ENCODE results near the gene PAN2.

DNA sequence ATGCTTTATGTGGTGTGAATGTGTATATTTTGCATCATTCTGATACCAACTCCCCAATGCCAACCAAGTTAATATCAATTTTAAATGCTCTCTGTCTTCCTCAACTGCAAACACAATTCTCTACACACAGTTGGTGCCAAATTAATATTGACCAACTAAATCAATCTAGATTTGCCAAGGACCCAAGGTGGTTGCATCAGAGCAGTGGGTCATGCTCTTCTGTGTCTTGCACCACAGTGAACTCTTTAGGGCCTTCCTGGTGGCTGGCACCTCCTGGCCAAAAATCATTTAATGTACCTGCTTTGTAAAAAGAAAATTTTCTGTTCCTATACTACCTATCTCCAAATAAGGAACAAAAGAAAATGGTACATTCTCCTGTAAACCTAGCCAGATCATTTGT is 53.0 kb downstream of the PAN2 start:
- TF ChIP-seq, protein P1, sequence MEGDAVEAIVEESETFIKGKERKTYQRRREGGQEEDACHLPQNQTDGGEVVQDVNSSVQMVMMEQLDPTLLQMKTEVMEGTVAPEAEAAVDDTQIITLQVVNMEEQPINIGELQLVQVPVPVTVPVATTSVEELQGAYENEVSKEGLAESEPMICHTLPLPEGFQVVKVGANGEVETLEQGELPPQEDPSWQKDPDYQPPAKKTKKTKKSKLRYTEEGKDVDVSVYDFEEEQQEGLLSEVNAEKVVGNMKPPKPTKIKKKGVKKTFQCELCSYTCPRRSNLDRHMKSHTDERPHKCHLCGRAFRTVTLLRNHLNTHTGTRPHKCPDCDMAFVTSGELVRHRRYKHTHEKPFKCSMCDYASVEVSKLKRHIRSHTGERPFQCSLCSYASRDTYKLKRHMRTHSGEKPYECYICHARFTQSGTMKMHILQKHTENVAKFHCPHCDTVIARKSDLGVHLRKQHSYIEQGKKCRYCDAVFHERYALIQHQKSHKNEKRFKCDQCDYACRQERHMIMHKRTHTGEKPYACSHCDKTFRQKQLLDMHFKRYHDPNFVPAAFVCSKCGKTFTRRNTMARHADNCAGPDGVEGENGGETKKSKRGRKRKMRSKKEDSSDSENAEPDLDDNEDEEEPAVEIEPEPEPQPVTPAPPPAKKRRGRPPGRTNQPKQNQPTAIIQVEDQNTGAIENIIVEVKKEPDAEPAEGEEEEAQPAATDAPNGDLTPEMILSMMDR (IDR thresholded peaks at IDR 0.05): no peak
- TF ChIP-seq POLR2A (IDR thresholded peaks at IDR 0.05; ENCODE audit: low read depth) (no peak), EP300 (IDR thresholded peaks at IDR 0.05) (no peak), POLR2AphosphoS5 (IDR thresholded peaks at IDR 0.05) (no peak)

Measured in esophagus muscularis mucosa (tissue), 4 donors.